PC-3 (cell line): ENCODE results near the gene TDRD1. TPM values are rescaled to one million over a fixed set of nuclear protein-coding genes. Genes with fewer than 3 reads are reported as not detected.

Source experiments
- ATAC-seq: fragments of 200-7000 bp; cut with Tn5 transposase; 2 replicates; pipeline ENCODE4 v1.9.1; 2020; ENCODE audit warnings: mild to moderate bottlenecking, moderate library complexity
- BruUV-seq: library from RNA; stranded (reverse); fragments of 400-500 nt; replicated peaks from 2 replicates; lab custom pipeline; 2021; lab: Mats Ljungman, UMichigan
- CTCF ChIA-PET: fragments of 300-600 bp; sonication (Branson Sonifier 250); formaldehyde crosslinking; loops from one replicate; lab custom pipeline; 2022; ENCODE audit warnings: antibody characterized with exemption; lab: Charles Lee
- POLR2A ChIA-PET: fragments of 300-600 bp; sonication (Branson Sonifier 250); formaldehyde crosslinking; loops from one replicate; lab custom pipeline; 2022; ENCODE audit warnings: antibody characterized with exemption; ENCODE audit not compliant: unreplicated experiment; lab: Charles Lee
- DNase-seq: peaks from one replicate; pipeline ENCODE4 v3.0.0-alpha.2; 2015
- H2AFZ ChIP-seq: fragments of 300-600 bp; sonication (generic); 2 replicates; pipeline ENCODE4 v1.6.0; 2016; ENCODE audit warnings: antibody characterized with exemption, low read length
- H3F3A ChIP-seq: fragments of 300-600 bp; sonication (generic); one replicate; pipeline ENCODE4 v1.6.0; 2017; ENCODE audit warnings: antibody characterized with exemption, low read length, control low read depth, mild to moderate bottlenecking; ENCODE audit not compliant: unreplicated experiment
- H3K27ac ChIP-seq: fragments of 300-600 bp; sonication (generic); 2 replicates; pipeline ENCODE4 v1.5.1; 2016; ENCODE audit warnings: mild to moderate bottlenecking, low read length
- H3K27me3 ChIP-seq: fragments of 300-600 bp; sonication (generic); 2 replicates; pipeline ENCODE4 v1.6.1; 2016; ENCODE audit warnings: low read length, mixed read lengths
- H3K36me3 ChIP-seq: fragments of 300-600 bp; sonication (generic); 2 replicates; pipeline ENCODE4 v1.6.1; 2016; ENCODE audit warnings: low read depth, mixed run types, low read length, mixed read lengths
- H3K4me1 ChIP-seq: fragments of 300-600 bp; sonication (generic); 2 replicates; pipeline ENCODE4 v1.5.1; 2016; ENCODE audit warnings: low read length; ENCODE audit not compliant: insufficient read depth
- H3K4me2 ChIP-seq: fragments of 300-600 bp; sonication (generic); 2 replicates; pipeline ENCODE4 v1.6.0; 2016; ENCODE audit warnings: low read length
- H3K4me3 ChIP-seq: fragments of 300-600 bp; sonication (generic); 2 replicates; pipeline ENCODE4 v1.5.1; 2016; ENCODE audit warnings: mild to moderate bottlenecking, low read length, mixed read lengths
- H3K79me2 ChIP-seq: fragments of 300-600 bp; sonication (generic); 2 replicates; pipeline ENCODE4 v1.6.1; 2017; ENCODE audit warnings: low read length, mixed read lengths
- H3K9ac ChIP-seq: fragments of 300-600 bp; sonication (generic); 2 replicates; pipeline ENCODE4 v1.6.0; 2016; ENCODE audit warnings: mild to moderate bottlenecking, low read length
- H3K9me2 ChIP-seq: fragments of 300-600 bp; sonication (generic); replicated peaks from 2 replicates; pipeline ENCODE4 v1.6.1; 2016; ENCODE audit warnings: mixed run types, low read length, mixed read lengths
- H3K9me3 ChIP-seq: fragments of 300-600 bp; sonication (generic); 2 replicates; pipeline ENCODE4 v1.6.1; 2016; ENCODE audit warnings: low read length, mixed read lengths
- H4K20me1 ChIP-seq: fragments of 300-600 bp; sonication (generic); 2 replicates; pipeline ENCODE4 v1.6.1; 2016; ENCODE audit warnings: low read length, mixed read lengths
- EZH2 ChIP-seq: fragments of 300-600 bp; sonication (generic); IDR thresholded peaks from one replicate; pipeline ENCODE4 v1.6.1; 2017; ENCODE audit warnings: antibody characterized with exemption, mild to moderate bottlenecking, low read length; ENCODE audit not compliant: unreplicated experiment
- EZH2phosphoT487 ChIP-seq: fragments of 300-600 bp; sonication (generic); IDR thresholded peaks from 2 replicates; pipeline ENCODE4 v1.6.1; 2018; ENCODE audit warnings: mild to moderate bottlenecking, antibody characterized with exemption, low read length, borderline replicate concordance
- intact Hi-C: fragments of 100-400 bp; cut with micrococcal nuclease; formaldehyde crosslinking; loops from 2 replicates; pipeline ENCODE4 v1.9.0; 2023
- total RNA-seq: library from RNA; depleted of rRNA; stranded (reverse); fragments of >200 nt; gene quantifications from 2 replicates; pipeline ENCODE4 v1.2.3, GENCODE V29; 2014
- TF ChIP-seq, protein P1 (sequence below): fragments of 300-600 bp; sonication (generic); conservative IDR thresholded peaks from 2 replicates; pipeline ENCODE4 v1.5.1; 2017; ENCODE audit warnings: antibody characterized with exemption, low read depth, mild to moderate bottlenecking, low read length

TDRD1 gene
- total RNA-seq, 1 experiment from 2014 or later = not detected

GRCh38 chr10:114250716-114251115, 71.6 kb downstream of the TDRD1 start:
- Histone ChIP-seq H3K27me3 (no peaks in the 10 kb centered on the region), H3K4me3 (no peak overlapping the region), H4K20me1 (no peaks in the 10 kb centered on the region), H3K9me2 (no peaks in the 10 kb centered on the region), H3K79me2 (no peaks in the 10 kb centered on the region), H3K36me3 (no peaks in the 10 kb centered on the region), H3K4me2 (no peak overlapping the region), H3K27ac (no peak overlapping the region), H3F3A (no peaks in the 10 kb centered on the region), H3K4me1 (0 out of 2 replicates have a peak, but pooled peaks cover 1% of the 10 kb centered on the region), H3K9ac (no peak overlapping the region), H3K9me3 (no peaks in the 10 kb centered on the region), H2AFZ (no peak overlapping the region)
- intact Hi-C loops = no loop called here
- CTCF ChIA-PET = no interaction called here
- POLR2A ChIA-PET = interaction anchor here (0.5 kb wide), 1 partner anchor 14 kb away, joined by 4 read pairs; no protein-coding TSS in a partner anchor
- DNase-seq = no peak
- no peak for TF ChIP-seq EZH2
- TF ChIP-seq, protein P1, sequence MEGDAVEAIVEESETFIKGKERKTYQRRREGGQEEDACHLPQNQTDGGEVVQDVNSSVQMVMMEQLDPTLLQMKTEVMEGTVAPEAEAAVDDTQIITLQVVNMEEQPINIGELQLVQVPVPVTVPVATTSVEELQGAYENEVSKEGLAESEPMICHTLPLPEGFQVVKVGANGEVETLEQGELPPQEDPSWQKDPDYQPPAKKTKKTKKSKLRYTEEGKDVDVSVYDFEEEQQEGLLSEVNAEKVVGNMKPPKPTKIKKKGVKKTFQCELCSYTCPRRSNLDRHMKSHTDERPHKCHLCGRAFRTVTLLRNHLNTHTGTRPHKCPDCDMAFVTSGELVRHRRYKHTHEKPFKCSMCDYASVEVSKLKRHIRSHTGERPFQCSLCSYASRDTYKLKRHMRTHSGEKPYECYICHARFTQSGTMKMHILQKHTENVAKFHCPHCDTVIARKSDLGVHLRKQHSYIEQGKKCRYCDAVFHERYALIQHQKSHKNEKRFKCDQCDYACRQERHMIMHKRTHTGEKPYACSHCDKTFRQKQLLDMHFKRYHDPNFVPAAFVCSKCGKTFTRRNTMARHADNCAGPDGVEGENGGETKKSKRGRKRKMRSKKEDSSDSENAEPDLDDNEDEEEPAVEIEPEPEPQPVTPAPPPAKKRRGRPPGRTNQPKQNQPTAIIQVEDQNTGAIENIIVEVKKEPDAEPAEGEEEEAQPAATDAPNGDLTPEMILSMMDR = no peak
- no peak for TF ChIP-seq EZH2phosphoT487
- no peak for ATAC-seq
- BruUV-seq = no TSS peak

DNA sequence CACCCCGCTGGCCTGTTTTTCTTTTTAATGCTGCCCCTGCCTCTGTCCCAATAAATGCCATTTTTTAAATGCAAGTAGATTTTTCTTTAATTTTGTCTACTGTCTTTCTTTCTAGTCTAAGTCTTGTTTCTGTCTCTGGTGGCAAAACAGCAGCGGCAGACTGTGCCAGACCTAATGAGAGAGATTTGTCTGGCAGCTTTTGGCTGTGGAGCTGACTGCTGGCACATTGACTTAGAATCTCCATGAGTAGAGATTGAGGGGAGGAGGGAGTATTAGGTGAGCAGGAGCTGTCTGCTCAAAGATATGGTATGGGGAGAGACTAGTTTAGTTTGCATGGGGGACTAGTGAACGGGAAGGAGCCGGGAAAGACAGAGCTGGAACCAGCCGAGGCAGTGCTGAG, 72.9 kb downstream of the TDRD1 start:
- POLR2A ChIA-PET = no interaction called here
- no peaks in the 10 kb centered on the region for H4K20me1 ChIP-seq
- H3K4me1 ChIP-seq = no peaks in the 10 kb centered on the region
- no peaks in the 10 kb centered on the region for H3K36me3 ChIP-seq
- H3K9me3 ChIP-seq = no peaks in the 10 kb centered on the region
- BruUV-seq = no TSS peak
- H3K9me2 ChIP-seq = no peaks in the 10 kb centered on the region
- H3F3A ChIP-seq = no peaks in the 10 kb centered on the region
- no peak overlapping the region for H3K4me2 ChIP-seq
- CTCF ChIA-PET = no interaction called here
- no peaks in the 10 kb centered on the region for H3K79me2 ChIP-seq
- ATAC-seq (no peak), DNase-seq (no peak)
- intact Hi-C loops = no loop called here
- no peak overlapping the region for H3K4me3 ChIP-seq
- no peak overlapping the region for H3K27ac ChIP-seq
- no peaks in the 10 kb centered on the region for H3K27me3 ChIP-seq
- H3K9ac ChIP-seq = no peak overlapping the region
- no peak overlapping the region for H2AFZ ChIP-seq
- TF ChIP-seq EZH2phosphoT487 (no peak), EZH2 (no peak)
- TF ChIP-seq, protein P1 = no peak

- ChIA-PET CTCF (no interaction called here), POLR2A (no interaction called here)
- no TSS peak for BruUV-seq
- Histone ChIP-seq H3K4me3 (no peak overlapping the region), H2AFZ (no peak overlapping the region), H3K9me2 (no peaks in the 10 kb centered on the region), H3K79me2 (no peaks in the 10 kb centered on the region), H4K20me1 (no peaks in the 10 kb centered on the region), H3K9me3 (no peaks in the 10 kb centered on the region), H3K4me1 (no peaks in the 10 kb centered on the region), H3F3A (no peaks in the 10 kb centered on the region), H3K27me3 (no peaks in the 10 kb centered on the region), H3K27ac (no peak overlapping the region), H3K4me2 (no peak overlapping the region), H3K36me3 (no peaks in the 10 kb centered on the region), H3K9ac (no peak overlapping the region)
- TF ChIP-seq EZH2phosphoT487 (no peak), EZH2 (no peak)
- TF ChIP-seq, protein P1 = no peak
- intact Hi-C loops = no loop called here
- ATAC-seq (no peak), DNase-seq (no peak)
Measured at GRCh38 chr10:114252883-114253282, 73.7 kb downstream of the TDRD1 start.
